H1 (cell line): ENCODE measurements around the gene CTRL. TPM values are rescaled to one million over a fixed set of nuclear protein-coding genes. Genes with fewer than 3 reads are reported as not detected.

Experiments
- CTCF ChIA-PET: fragments of 300-600 bp; sonication (Branson Sonifier 250); formaldehyde crosslinking; loops from one replicate; lab custom pipeline; 2021; ENCODE audit not compliant: partially characterized antibody; lab: Charles Lee
- POLR2A ChIA-PET: fragments of 300-600 bp; sonication (Branson Sonifier 250); formaldehyde crosslinking; loops from one replicate; lab custom pipeline; 2021; ENCODE audit warnings: inconsistent platforms; ENCODE audit not compliant: partially characterized antibody; lab: Charles Lee
- DNase-seq, 2 experiments: peaks; one replicate each; pipeline versions ENCODE4 v3.0.0 to v3.0.0-alpha.2; 2010 to 2022; ENCODE audit warnings: low spot score in 2 of 2, low read depth in 1 of 2, mixed read lengths in 1 of 2
- FAIRE-seq: peaks from 2 replicates; lab custom pipeline; 2011; peaks lifted over from hg19 to GRCh38; lab: Jason Lieb, UNC
- H2AFZ ChIP-seq: 2 replicates; pipeline ENCODE4 v1.8.1; 2012; ENCODE audit warnings: low read length, inconsistent platforms
- H2AK5ac ChIP-seq: 2 replicates; pipeline ENCODE4 v1.6.1; 2013; ENCODE audit warnings: low read depth, low read length
- H2BK120ac ChIP-seq: replicated peaks from 2 replicates; pipeline ENCODE3; 2013; ENCODE audit warnings: low read depth, low read length, inconsistent platforms
- H2BK12ac ChIP-seq: 2 replicates; pipeline ENCODE4 v1.6.1; 2013; ENCODE audit warnings: low read depth, low read length
- H2BK15ac ChIP-seq: 2 replicates; pipeline ENCODE4 v1.6.1; 2013; ENCODE audit warnings: low read length
- H2BK20ac ChIP-seq: 2 replicates; pipeline ENCODE4 v1.6.1; 2013; ENCODE audit warnings: low read length
- H2BK5ac ChIP-seq: 2 replicates; pipeline ENCODE4 v1.6.1; 2013; ENCODE audit warnings: low read depth, low read length
- H3K14ac ChIP-seq: 2 replicates; pipeline ENCODE4 v1.6.1; 2013; ENCODE audit warnings: inconsistent platforms; ENCODE audit not compliant: insufficient read length
- H3K18ac ChIP-seq: 2 replicates; pipeline ENCODE4 v1.6.1; 2013; ENCODE audit warnings: low read length; ENCODE audit errors: extremely low read depth
- H3K23ac ChIP-seq: 2 replicates; pipeline ENCODE4 v1.6.1; 2013; ENCODE audit warnings: inconsistent platforms; ENCODE audit not compliant: insufficient read length
- H3K23me2 ChIP-seq: 2 replicates; pipeline ENCODE4 v1.6.1; 2013; ENCODE audit warnings: low read depth, low read length
- H3K27ac ChIP-seq: 2 replicates; pipeline ENCODE4 v1.6.1; 2011; ENCODE audit warnings: low read depth, low read length, inconsistent platforms
- H3K27me3 ChIP-seq, 4 experiments: replicated peaks in 1 of 4; 1 replicate in 1 of 4; 2 replicates in 3 of 4; pipeline versions ENCODE4 v1.6.1 to v1.8.1; 2011 to 2013; ENCODE audit warnings: low read length in 3 of 4, mild to moderate bottlenecking in 3 of 4, inconsistent platforms in 2 of 4, mixed read lengths in 2 of 4, moderate library complexity in 1 of 4; ENCODE audit not compliant: control insufficient read depth in 3 of 4, insufficient read depth in 3 of 4; ENCODE audit errors: extremely low read depth in 1 of 4
- H3K36me3 ChIP-seq, 4 experiments: 2 replicates each; pipeline versions ENCODE4 v1.6.1 to v1.8.1; 2011 to 2013; ENCODE audit warnings: mild to moderate bottlenecking in 4 of 4, low read length in 3 of 4, moderate library complexity in 2 of 4, control low read depth in 1 of 4, inconsistent platforms in 1 of 4; ENCODE audit not compliant: insufficient read depth in 4 of 4, control insufficient read depth in 2 of 4
- H3K4ac ChIP-seq: replicated peaks from 2 replicates; pipeline ENCODE3; 2013; ENCODE audit warnings: low read length, low read depth, mixed read lengths, inconsistent platforms; ENCODE audit not compliant: insufficient read length
- H3K4me1 ChIP-seq, 4 experiments: replicated peaks in 1 of 4; 1 replicate in 1 of 4; 2 replicates in 3 of 4; pipeline versions ENCODE4 v1.6.1 to v1.8.1; 2011 to 2013; ENCODE audit warnings: low read length in 3 of 4, inconsistent platforms in 2 of 4, mixed read lengths in 1 of 4; ENCODE audit not compliant: insufficient read depth in 4 of 4, control insufficient read depth in 3 of 4
- H3K4me2 ChIP-seq, 2 experiments: 2 replicates each; pipeline versions ENCODE4 v1.6.1 to v1.8.1; 2011 to 2013; ENCODE audit warnings: low read depth in 2 of 2, low read length in 2 of 2, control low read depth in 1 of 2, inconsistent platforms in 1 of 2, mild to moderate bottlenecking in 1 of 2; ENCODE audit not compliant: insufficient read depth in 1 of 2
- H3K4me3 ChIP-seq, 4 experiments: fragments of 200-600, 300-600 bp in 1 of 4; sonication (generic), shearing (Covaris generic), sonication (Bioruptor Twin) in 1 of 4; 2 replicates each; pipeline versions ENCODE4 v1.5.1 to v1.8.1; 2011 to 2016; ENCODE audit warnings: low read length in 4 of 4, low read depth in 3 of 4, control low read depth in 2 of 4, inconsistent platforms in 2 of 4, mild to moderate bottlenecking in 2 of 4, mixed read lengths in 1 of 4, moderate library complexity in 1 of 4; ENCODE audit not compliant: insufficient read depth in 2 of 4; ENCODE audit errors: extremely low read depth in 1 of 4
- H3K56ac ChIP-seq: replicated peaks from 2 replicates; pipeline ENCODE3; 2013; ENCODE audit warnings: low read depth, mild to moderate bottlenecking, mixed read lengths, low read length, inconsistent platforms; ENCODE audit not compliant: insufficient read length
- H3K79me1 ChIP-seq: 2 replicates; pipeline ENCODE4 v1.6.1; 2013; ENCODE audit warnings: low read depth, low read length, control low read depth
- H3K79me2 ChIP-seq, 2 experiments: 2 replicates each; pipeline versions ENCODE4 v1.6.1 to v1.8.1; 2012 to 2013; ENCODE audit warnings: low read length in 2 of 2, mild to moderate bottlenecking in 2 of 2, inconsistent platforms in 1 of 2; ENCODE audit not compliant: insufficient read depth in 2 of 2, control insufficient read depth in 1 of 2
- H3K9ac ChIP-seq, 4 experiments: replicated peaks in 1 of 4; 1 replicate in 1 of 4; 2 replicates in 3 of 4; pipeline versions ENCODE4 v1.6.1 to v1.8.1; 2011 to 2013; ENCODE audit warnings: low read depth in 3 of 4, low read length in 3 of 4, control low read depth in 2 of 4, mild to moderate bottlenecking in 2 of 4, moderate library complexity in 2 of 4, inconsistent platforms in 1 of 4; ENCODE audit errors: extremely low read depth in 1 of 4
- H3K9me3 ChIP-seq, 2 experiments: 2 replicates each; pipeline versions ENCODE4 v1.6.1 to v1.8.1; 2012 to 2013; ENCODE audit warnings: mild to moderate bottlenecking in 2 of 2, moderate library complexity in 2 of 2, control low read depth in 1 of 2, inconsistent platforms in 1 of 2, low read depth in 1 of 2, low read length in 1 of 2, mixed read lengths in 1 of 2; ENCODE audit not compliant: insufficient read depth in 2 of 2
- H4K20me1 ChIP-seq, 2 experiments: replicated peaks in 1 of 2; 2 replicates each; pipeline versions ENCODE3 to v1.8.1; 2011 to 2013; ENCODE audit warnings: inconsistent platforms in 2 of 2, low read length in 2 of 2, mild to moderate bottlenecking in 1 of 2; ENCODE audit not compliant: insufficient read depth in 2 of 2, control insufficient read depth in 1 of 2
- H4K5ac ChIP-seq: 2 replicates; pipeline ENCODE4 v1.6.1; 2013; ENCODE audit warnings: low read length, low read depth, mixed read lengths, inconsistent platforms; ENCODE audit not compliant: insufficient read length
- H4K8ac ChIP-seq: 2 replicates; pipeline ENCODE4 v1.8.0; 2013; ENCODE audit warnings: mild to moderate bottlenecking, moderate library complexity, low read length, inconsistent platforms; ENCODE audit not compliant: insufficient read depth; ENCODE audit errors: extremely low read depth
- H4K91ac ChIP-seq: replicated peaks from 2 replicates; pipeline ENCODE3; 2013; ENCODE audit warnings: low read length, mixed read lengths, inconsistent platforms; ENCODE audit not compliant: insufficient read length
- BACH1 ChIP-seq: IDR thresholded peaks from 2 replicates; pipeline ENCODE4 v1.6.1; 2012; ENCODE audit warnings: low read length, improper control_type of control experiment
- MAFK ChIP-seq: IDR thresholded peaks from 2 replicates; pipeline ENCODE4 v1.6.1; 2012; ENCODE audit warnings: low read depth, mild to moderate bottlenecking, improper control_type of control experiment, low read length
- RNF2 ChIP-seq: fragments of 200-900, 300-1000 bp; sonication (generic); IDR thresholded peaks from 2 replicates; pipeline ENCODE4 v1.7.1; 2016; ENCODE audit warnings: borderline replicate concordance, low read depth, mild to moderate bottlenecking, antibody characterized with exemption, low read length; ENCODE audit not compliant: poor library complexity, severe bottlenecking; ENCODE audit errors: missing control alignments
- whole genome bisulfite sequencing, 2 experiments: shearing (Covaris generic) in 1 of 2; methylation state at CpG; one replicate each; pipeline versions ENCODE4 v1.1.6 to v1.1.7; 2013 to 2015; ENCODE audit warnings: low lambda C conversion rate in 2 of 2, mixed read lengths in 2 of 2, inconsistent platforms in 1 of 2, low coverage in 1 of 2, missing lambda C conversion rate in 1 of 2; ENCODE audit not compliant: insufficient replicate concordance in 2 of 2, insufficient coverage in 1 of 2, insufficient read length in 1 of 2; ENCODE audit errors: extremely low coverage in 1 of 2, missing lambda C conversion rate in 1 of 2; 5-methylcytosine and 5-hydroxymethylcytosine counted together
- polyA plus RNA-seq, 7 experiments: library from polyadenylated mRNA; depleted of rRNA in 3 of 7; stranded (reverse) in 5 of 7; unstranded in 2 of 7; fragments of >200 nt in 5 of 7; fragments of 200-250 nt in 2 of 7; gene quantifications; 1 replicate in 5 of 7; 2 replicates in 1 of 7; 4 replicates in 1 of 7; pipeline versions ENCODE4 v1.2.1 to v1.2.3, GENCODE V29; 2011 to 2013; ENCODE audit warnings: missing spikeins in 2 of 7, mixed read lengths in 2 of 7
- total RNA-seq: library from RNA; stranded (reverse); fragmentation: NEBNext Ultra II Directional; extraction: Animal tissue kit (Norgen Biotek cat#: 25700); gene quantifications from 2 replicates; pipeline ENCODE4 v1.2.1, GENCODE V29; 2021

The CTRL gene
- total and polyA plus RNA-seq, 2 of the 8 experiments (the other 6 are each of a cell fraction or from before 2014, with no cell fraction given): 1.7 to 4.2 TPM

DNA sequence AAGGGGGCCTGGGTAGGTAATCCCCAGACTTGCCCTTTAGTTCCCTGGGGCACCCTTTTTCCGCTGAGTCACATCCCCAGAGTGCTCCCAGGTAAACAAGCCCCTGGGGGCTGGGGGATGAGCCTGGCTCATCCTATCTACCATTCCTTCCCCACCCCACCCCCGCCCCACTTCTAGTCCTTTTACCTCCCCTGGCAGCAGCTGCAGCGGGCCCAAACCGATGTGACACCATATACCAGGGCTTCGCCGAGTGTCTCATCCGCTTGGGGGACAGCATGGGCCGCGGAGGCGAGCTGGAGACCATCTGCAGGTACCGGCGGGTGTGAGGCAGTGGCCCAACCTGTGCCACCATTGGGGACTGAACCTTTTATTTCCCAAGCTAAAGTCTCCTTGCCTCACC, 46.1 kb downstream of the CTRL start:
- FAIRE-seq (no peak), DNase-seq (no peak)
- H3K4me3 ChIP-seq: 0 out of 8 replicates have a peak overlapping the region, but pooled peaks of 1 of the 4 experiments have one; percentile 18
- peaks cover 5 to 15% (median 11%) of the 10 kb centered on the region in 4 experiments for H3K4me1 ChIP-seq
- 93% methylated on average over 11 of the region's 12 CpGs; no CpG with 5 or more reads in 1 of the 2 experiments for WGBS, 2 experiments
- H2AK5ac ChIP-seq: no peak overlapping the region
- no peaks in the 10 kb centered on the region for H3K27me3 ChIP-seq
- H2BK20ac ChIP-seq: no peak overlapping the region
- H3K18ac ChIP-seq: no peak overlapping the region
- no peak overlapping the region for H2BK5ac ChIP-seq
- peak; percentile 50; the same call in 1 of the 2 replicates for TF ChIP-seq MAFK
- peak; percentile 79 for TF ChIP-seq BACH1
- no peak for TF ChIP-seq RNF2
- POLR2A ChIA-PET: interaction anchor here (0.8 to 6.3 kb wide), 16 partner anchors 7 to 81 kb away, joined by 3 to 45 read pairs (median 6); partner anchors contain the start of genes CTRL, EDC4, NUTF2 and PSKH1
- H3K79me2 ChIP-seq: no peaks in the 10 kb centered on the region
- H3K27ac ChIP-seq: no peak overlapping the region
- H4K8ac ChIP-seq: no peak overlapping the region
- H3K9ac ChIP-seq: no peak overlapping the region
- peaks cover 14 to 26% (median 18%) of the 10 kb centered on the region in 4 experiments for H3K36me3 ChIP-seq
- H3K4me2 ChIP-seq: peak overlapping the region; percentile 6 to 18; a peak in 3 of 4 replicates
- H2BK120ac ChIP-seq: no peak overlapping the region
- H3K79me1 ChIP-seq: no peaks in the 10 kb centered on the region
- H4K5ac ChIP-seq: no peak overlapping the region
- no peak overlapping the region for H3K14ac ChIP-seq
- H3K23ac ChIP-seq: no peak overlapping the region
- CTCF ChIA-PET: interaction anchor here (0.6 to 21.8 kb wide), 13 partner anchors 11 to 218 kb away, joined by 3 to 623 read pairs (median 5); partner anchors contain the start of genes CTRL, LCAT and PSMB10
- H4K20me1 ChIP-seq: peaks cover 9 to 15% of the 10 kb centered on the region in 2 experiments
- H3K9me3 ChIP-seq: no peaks in the 10 kb centered on the region
- no peak overlapping the region for H4K91ac ChIP-seq
- H3K56ac ChIP-seq: no peak overlapping the region
- no peak overlapping the region for H3K4ac ChIP-seq
- H2AFZ ChIP-seq: no peak overlapping the region
- H2BK12ac ChIP-seq: no peak overlapping the region
- no peak overlapping the region; the same call in 1 of the 2 replicates for H2BK15ac ChIP-seq
- 0 out of 2 replicates have a peak, but pooled peaks cover 2% of the 10 kb centered on the region for H3K23me2 ChIP-seq
